ENCODE data around the gene MOCOS. TPM values are rescaled to one million over a fixed set of nuclear protein-coding genes. Genes with fewer than 3 reads are reported as not detected.
"Not testable (repeated sequence)": the region's sequence is repeated elsewhere in the genome, so short reads cannot be mapped to it uniquely, and the experiment has no call there.

The MOCOS gene
- total RNA-seq (2014; rRNA removed; shearing (Covaris generic)), result 20.5 and 29.7 TPM in 2 replicates
- polyA plus RNA-seq (2014; cell fraction: nucleus; rRNA removed), result 12.3 and 14.1 TPM in 2 replicates

- peak; percentile 60 for DNase-seq (ENCODE audit: extremely low read depth, low read depth)
Observed at GRCh38 chr18:36187193-36187825, at the start of gene MOCOS. MOCOS (plus strand) TSS chr18:36187497; CDS start chr18:36187540, 43 bp downstream.

GRCh38 chr18:36139245-36139644, 48.1 kb upstream of the MOCOS start:
- DNase-seq (ENCODE audit: extremely low read depth, low read depth), result no peak

GRCh38 chr18:36141576-36141975, 45.7 kb upstream of the MOCOS start:
- DNase-seq (ENCODE audit: extremely low read depth, low read depth), result no peak

GRCh38 chr18:36142751-36143150, 44.5 kb upstream of the MOCOS start:
- DNase-seq (ENCODE audit: extremely low read depth, low read depth), result no peak

- DNase-seq (ENCODE audit: extremely low read depth, low read depth), result no peak
Observed at GRCh38 chr18:36143391-36143790, 43.9 kb upstream of the MOCOS start.

GRCh38 chr18:36149514-36150289, 37.6 kb upstream of the MOCOS start:
- DNase-seq (ENCODE audit: extremely low read depth, low read depth), result no peak

GRCh38 chr18:36152781-36153180, 34.5 kb upstream of the MOCOS start:
- DNase-seq (ENCODE audit: extremely low read depth, low read depth), result no peak

GRCh38 chr18:36153203-36153602, 34.1 kb upstream of the MOCOS start:
- DNase-seq (ENCODE audit: extremely low read depth, low read depth), result no peak

- no peak for DNase-seq (ENCODE audit: extremely low read depth, low read depth)
Observed at GRCh38 chr18:36153771-36154170, 33.5 kb upstream of the MOCOS start.

GRCh38 chr18:36155851-36156757, 31.2 kb upstream of the MOCOS start:
- DNase-seq (ENCODE audit: extremely low read depth, low read depth), result no peak

GRCh38 chr18:36157441-36157840, 29.9 kb upstream of the MOCOS start:
- DNase-seq (ENCODE audit: extremely low read depth, low read depth), result no peak

GRCh38 chr18:36158266-36158867, 28.9 kb upstream of the MOCOS start:
- no peak for DNase-seq (ENCODE audit: extremely low read depth, low read depth)

- DNase-seq (ENCODE audit: extremely low read depth, low read depth), result no peak
Observed at GRCh38 chr18:36160959-36161371, 26.3 kb upstream of the MOCOS start.

- no peak for DNase-seq (ENCODE audit: extremely low read depth, low read depth)
Observed at GRCh38 chr18:36162981-36163380, 24.3 kb upstream of the MOCOS start.

- no peak for DNase-seq (ENCODE audit: extremely low read depth, low read depth)
Observed at GRCh38 chr18:36167692-36168218, 19.5 kb upstream of the MOCOS start.

- not testable (repeated sequence) for DNase-seq (ENCODE audit: extremely low read depth, low read depth)
Observed at GRCh38 chr18:36168296-36168695, 19.0 kb upstream of the MOCOS start.

- DNase-seq (ENCODE audit: extremely low read depth, low read depth), result no peak
Observed at GRCh38 chr18:36169938-36170337, 17.4 kb upstream of the MOCOS start.

- DNase-seq (ENCODE audit: extremely low read depth, low read depth), result no peak
Observed at GRCh38 chr18:36175481-36175880, 11.8 kb upstream of the MOCOS start.

- no peak for DNase-seq (ENCODE audit: extremely low read depth, low read depth)
Observed at GRCh38 chr18:36176177-36176584, 11.1 kb upstream of the MOCOS start.

GRCh38 chr18:36176711-36177110, 10.6 kb upstream of the MOCOS start:
- no peak for DNase-seq (ENCODE audit: extremely low read depth, low read depth)

All from NCI-H460 (cell line).